Epithelial cell of proximal tubule (primary cell): ENCODE data around the gene FRS3. TPM values are rescaled to one million over a fixed set of nuclear protein-coding genes. Genes with fewer than 3 reads are reported as not detected.

Experiments
- DNase-seq: peaks from one replicate; pipeline ENCODE4 v3.0.0-alpha.2; 2011; ENCODE audit warnings: low read depth
- H3K4me3 ChIP-seq: 2 replicates; pipeline ENCODE4 v1.5.1; 2011; ENCODE audit warnings: low read depth, mild to moderate bottlenecking, low read length
- CTCF ChIP-seq: conservative IDR thresholded peaks from 2 replicates; pipeline ENCODE4 v1.5.1; 2012; ENCODE audit warnings: low read depth, mild to moderate bottlenecking, low read length
- total RNA-seq: library from RNA; depleted of rRNA; stranded (reverse); fragments of >200 nt; gene quantifications from 2 replicates; pipeline ENCODE4 v1.2.3, GENCODE V29; 2015

Gene FRS3
- total RNA-seq, 1 donor from 2014 or later: 6.1 TPM

GRCh38 chr6:41805830-41806774 lies 26.4 kb upstream of the FRS3 start:
- no peak for DNase-seq
- no peak overlapping the region for H3K4me3 ChIP-seq
- TF ChIP-seq CTCF: no peak

GRCh38 chr6:41801380-41801779 lies 21.7 kb upstream of the FRS3 start:
- no peak overlapping the region for H3K4me3 ChIP-seq
- peak; percentile 70 for TF ChIP-seq CTCF
- no peak for DNase-seq

GRCh38 chr6:41799559-41799911 lies 19.8 kb upstream of the FRS3 start:
- H3K4me3 ChIP-seq: no peak overlapping the region
- TF ChIP-seq CTCF: no peak
- no peak for DNase-seq

GRCh38 chr6:41798901-41799558 lies 19.3 kb upstream of the FRS3 start:
- no peak for DNase-seq
- TF ChIP-seq CTCF: no peak
- no peak overlapping the region for H3K4me3 ChIP-seq

- no peak for TF ChIP-seq CTCF
- H3K4me3 ChIP-seq: no peak overlapping the region
- no peak for DNase-seq
These were observed 16.8 kb upstream of the FRS3 start for GRCh38 chr6:41796474-41796873.

- no peak for TF ChIP-seq CTCF
- no peak overlapping the region for H3K4me3 ChIP-seq
- no peak for DNase-seq
These were observed 12.3 kb upstream of the FRS3 start for GRCh38 chr6:41791984-41792383.
